Measurements from ENCODE around the gene ATG101.

ATG101 gene

GRCh38 chr12:52069327-52070184 is at the start of gene ATG101:
Gene ATG101 (plus strand): TSS chr12:52069978. CDS start chr12:52073651, 3,673 bp downstream.
- peak within 1 kb of the TSS; percentile 96 to 98 (median 97) for H3K4me3 Mint-ChIP-seq
- no peaks in the 10 kb centered on the region for H3K9me3 Mint-ChIP-seq
- H3K36me3 Mint-ChIP-seq (ENCODE audit: low read depth), result peaks cover 17% of the 10 kb centered on the region
- peaks cover 47% of the 10 kb centered on the region for H3K4me1 Mint-ChIP-seq
- peak; percentile 55 to 71 (median 64) for TF ChIP-seq CTCF (IDR thresholded peaks at IDR 0.05; ENCODE audit: unreplicated experiment in 3 of 3)
- peak within 1 kb of the TSS; percentile 100 for H3K27ac Mint-ChIP-seq
- peaks cover 4% of the 10 kb centered on the region for H3K27me3 Mint-ChIP-seq (ENCODE audit: low read depth)

- peak; percentile 71 to 74 (median 71) for TF ChIP-seq CTCF (IDR thresholded peaks at IDR 0.05; ENCODE audit: unreplicated experiment in 3 of 3)
- peak overlapping the region; percentile 18 to 52 (median 34) for H3K4me3 Mint-ChIP-seq
- H3K27me3 Mint-ChIP-seq (ENCODE audit: low read depth), result peaks cover 18% of the 10 kb centered on the region
- H3K36me3 Mint-ChIP-seq (ENCODE audit: low read depth), result peaks cover 5% of the 10 kb centered on the region
- peaks cover 29% of the 10 kb centered on the region for H3K4me1 Mint-ChIP-seq
- no peak overlapping the region for H3K27ac Mint-ChIP-seq
- peaks cover 3% of the 10 kb centered on the region for H3K9me3 Mint-ChIP-seq
Measured at GRCh38 chr12:52020539-52021336, 49.0 kb upstream of the ATG101 start.

GRCh38 chr12:52022841-52023181 is 47.0 kb upstream of the ATG101 start:
- Mint-ChIP-seq H3K4me3 (peak overlapping the region; percentile 70 to 80 (median 76)), H3K27me3 (ENCODE audit: low read depth) (peaks cover 17% of the 10 kb centered on the region), H3K36me3 (ENCODE audit: low read depth) (no peaks in the 10 kb centered on the region), H3K27ac (no peak overlapping the region), H3K4me1 (peaks cover 33% of the 10 kb centered on the region), H3K9me3 (peaks cover 3% of the 10 kb centered on the region)
- no peak for TF ChIP-seq CTCF (IDR thresholded peaks at IDR 0.05; ENCODE audit: unreplicated experiment in 3 of 3)

GRCh38 chr12:52023182-52023975 is 46.4 kb upstream of the ATG101 start:
- peak; percentile 96 to 98 (median 96) for TF ChIP-seq CTCF (IDR thresholded peaks at IDR 0.05; ENCODE audit: unreplicated experiment in 3 of 3)
- Mint-ChIP-seq H3K4me1 (peaks cover 33% of the 10 kb centered on the region), H3K36me3 (ENCODE audit: low read depth) (no peaks in the 10 kb centered on the region), H3K27ac (no peak overlapping the region), H3K4me3 (peak overlapping the region; percentile 75 to 81 (median 81)), H3K27me3 (ENCODE audit: low read depth) (peaks cover 22% of the 10 kb centered on the region), H3K9me3 (peaks cover 3% of the 10 kb centered on the region)

- Mint-ChIP-seq H3K9me3 (peaks cover 3% of the 10 kb centered on the region), H3K4me1 (peaks cover 33% of the 10 kb centered on the region), H3K27ac (no peak overlapping the region), H3K27me3 (ENCODE audit: low read depth) (peaks cover 22% of the 10 kb centered on the region), H3K4me3 (peak overlapping the region; percentile 75 to 81 (median 81)), H3K36me3 (ENCODE audit: low read depth) (no peaks in the 10 kb centered on the region)
- peak in 2 of 3 experiments; percentile 25 to 50 for TF ChIP-seq CTCF (IDR thresholded peaks at IDR 0.05; ENCODE audit: unreplicated experiment in 3 of 3)
Measured at GRCh38 chr12:52023976-52024688, 45.6 kb upstream of the ATG101 start.
